ENCODE data around the gene PKNOX2. TPM values are rescaled to one million over a fixed set of nuclear protein-coding genes. Genes with fewer than 3 reads are reported as not detected.

Gene PKNOX2
- polyA plus RNA-seq, 1 experiment, result 0.02 TPM

GRCh38 chr11:125343086-125343717, 178.7 kb downstream of the PKNOX2 start:
- no peak for DNase-seq (ENCODE audit: low read depth)
- ChIA-PET CTCF (interaction anchor here (0.5 to 8.1 kb wide), 8 partner anchors 11 to 252 kb away, joined by 3 to 36 read pairs (median 5); no protein-coding TSS in a partner anchor), POLR2A (no interaction called here)
- Histone ChIP-seq H3K27me3 (ENCODE audit: control insufficient read depth, insufficient read depth, low read length) (peaks cover 13% of the 10 kb centered on the region), H3K4me3 (ENCODE audit: low read depth, low read length) (no peak overlapping the region), H3K36me3 (ENCODE audit: control insufficient read depth, insufficient read depth, low read length) (no peaks in the 10 kb centered on the region)
- TF ChIP-seq CTCF (IDR thresholded peaks at IDR 0.05; ENCODE audit: insufficient read depth, low read depth, low read length), result no peak

- POLR2A ChIA-PET, result no interaction called here
Observed at GRCh38 chr11:125343718-125344131, 179.2 kb downstream of the PKNOX2 start.

GRCh38 chr11:125344846-125345420, 180.4 kb downstream of the PKNOX2 start:
- Histone ChIP-seq H3K36me3 (ENCODE audit: control insufficient read depth, insufficient read depth, low read length) (no peaks in the 10 kb centered on the region), H3K4me3 (ENCODE audit: low read depth, low read length) (no peak overlapping the region), H3K27me3 (ENCODE audit: control insufficient read depth, insufficient read depth, low read length) (peaks cover 4% of the 10 kb centered on the region)
- ChIA-PET POLR2A (interaction anchor here (0.5 kb wide), 1 partner anchor 147 kb away, joined by 3 read pairs; no protein-coding TSS in a partner anchor), CTCF (interaction anchor here (0.8 to 8.1 kb wide), 32 partner anchors 9 to 410 kb away, joined by 3 to 45 read pairs (median 6); partner anchors contain the start of gene PKNOX2)
- TF ChIP-seq CTCF (IDR thresholded peaks at IDR 0.05; ENCODE audit: insufficient read depth, low read depth, low read length), result no peak
- no peak for DNase-seq (ENCODE audit: low read depth)

More at GRCh38 chr11:125343718-125344131, 179.2 kb downstream of the PKNOX2 start:
- H3K36me3 ChIP-seq (ENCODE audit: control insufficient read depth, insufficient read depth, low read length), result no peaks in the 10 kb centered on the region
- CTCF ChIA-PET, result interaction anchor here (0.5 to 8.1 kb wide), 9 partner anchors 10 to 362 kb away, joined by 3 to 36 read pairs (median 5); partner anchors contain the start of gene PKNOX2
- DNase-seq (ENCODE audit: low read depth), result no peak
- no peak overlapping the region for H3K4me3 ChIP-seq (ENCODE audit: low read depth, low read length)
- no peak for TF ChIP-seq CTCF (IDR thresholded peaks at IDR 0.05; ENCODE audit: insufficient read depth, low read depth, low read length)
- peaks cover 9% of the 10 kb centered on the region for H3K27me3 ChIP-seq (ENCODE audit: control insufficient read depth, insufficient read depth, low read length)

- ChIA-PET CTCF (interaction anchor here (0.6 to 8.1 kb wide), 47 partner anchors 8 to 530 kb away, joined by 3 to 45 read pairs (median 5); partner anchors contain the start of gene PKNOX2), POLR2A (no interaction called here)
- peak; percentile 91 for TF ChIP-seq CTCF (IDR thresholded peaks at IDR 0.05; ENCODE audit: insufficient read depth, low read depth, low read length)
- DNase-seq (ENCODE audit: low read depth), result no peak
- H3K27me3 ChIP-seq (ENCODE audit: control insufficient read depth, insufficient read depth, low read length), result peaks cover 4% of the 10 kb centered on the region
- no peaks in the 10 kb centered on the region for H3K36me3 ChIP-seq (ENCODE audit: control insufficient read depth, insufficient read depth, low read length)
- no peak overlapping the region for H3K4me3 ChIP-seq (ENCODE audit: low read depth, low read length)
Observed at GRCh38 chr11:125345421-125346178, 181.0 kb downstream of the PKNOX2 start.

- ChIA-PET CTCF (interaction anchor here (0.6 to 8.1 kb wide), 49 partner anchors 8 to 530 kb away, joined by 3 to 45 read pairs (median 5); no protein-coding TSS in a partner anchor), POLR2A (no interaction called here)
- no peaks in the 10 kb centered on the region for H3K36me3 ChIP-seq (ENCODE audit: control insufficient read depth, insufficient read depth, low read length)
- peaks cover 4% of the 10 kb centered on the region for H3K27me3 ChIP-seq (ENCODE audit: control insufficient read depth, insufficient read depth, low read length)
- no peak for DNase-seq (ENCODE audit: low read depth)
- no peak for TF ChIP-seq CTCF (IDR thresholded peaks at IDR 0.05; ENCODE audit: insufficient read depth, low read depth, low read length)
- H3K4me3 ChIP-seq (ENCODE audit: low read depth, low read length), result no peak overlapping the region
Observed at GRCh38 chr11:125346179-125346530, 181.6 kb downstream of the PKNOX2 start.

Data from BJ (cell line).